Loucy (cell line): Measurements from ENCODE around the gene RPGRIP1L.

Source experiments
- H2AFZ ChIP-seq: fragments of 200-600 bp; sonication (generic); 2 replicates; pipeline ENCODE4 v1.6.0; 2016; ENCODE audit warnings: antibody characterized with exemption, mild to moderate bottlenecking, low read length, moderate library complexity
- H3F3A ChIP-seq: fragments of 200-600 bp; 2 replicates; pipeline ENCODE4 v1.6.0; 2016; ENCODE audit warnings: antibody characterized with exemption, low read depth, mild to moderate bottlenecking
- H3K27me3 ChIP-seq: fragments of 200-600 bp; sonication (generic); 2 replicates; pipeline ENCODE4 v1.6.1; 2014; ENCODE audit warnings: low read length, mild to moderate bottlenecking; ENCODE audit not compliant: insufficient read depth, poor library complexity, severe bottlenecking
- H3K36me3 ChIP-seq: fragments of 200-600 bp; sonication (generic); 2 replicates; pipeline ENCODE4 v1.6.1; 2016; ENCODE audit warnings: low read length; ENCODE audit not compliant: insufficient read depth
- H3K4me1 ChIP-seq: fragments of 200-600 bp; sonication (generic); 2 replicates; pipeline ENCODE4 v1.5.1; 2014; ENCODE audit warnings: low read length, mild to moderate bottlenecking; ENCODE audit not compliant: insufficient read depth, poor library complexity, severe bottlenecking
- H3K4me2 ChIP-seq: fragments of 200-600 bp; sonication (generic); 2 replicates; pipeline ENCODE4 v1.6.0; 2014; ENCODE audit warnings: antibody characterized with exemption, low read length, low read depth, mild to moderate bottlenecking; ENCODE audit not compliant: poor library complexity, severe bottlenecking
- H3K4me3 ChIP-seq: fragments of 200-600 bp; sonication (generic); 2 replicates; pipeline ENCODE4 v1.5.1; 2014; ENCODE audit warnings: low read length, mild to moderate bottlenecking, mixed read lengths; ENCODE audit not compliant: poor library complexity, severe bottlenecking
- H3K79me2 ChIP-seq: fragments of 200-600 bp; sonication (generic); 2 replicates; pipeline ENCODE4 v1.6.1; 2014; ENCODE audit warnings: low read length; ENCODE audit not compliant: insufficient read depth
- H3K9ac ChIP-seq: fragments of 200-600 bp; sonication (generic); 2 replicates; pipeline ENCODE4 v1.6.0; 2014; ENCODE audit warnings: mild to moderate bottlenecking, low read depth, low read length, moderate library complexity; ENCODE audit not compliant: poor library complexity, severe bottlenecking
- H3K9me2 ChIP-seq: fragments of 200-600 bp; sonication (generic); replicated peaks from 2 replicates; pipeline ENCODE4 v1.6.1; 2016; ENCODE audit warnings: low read depth, low read length, mixed read lengths
- H3K9me3 ChIP-seq: fragments of 200-600 bp; sonication (generic); 2 replicates; pipeline ENCODE4 v1.6.1; 2014; ENCODE audit warnings: mild to moderate bottlenecking, antibody characterized with exemption, low read length, low read depth; ENCODE audit not compliant: insufficient read depth
- H4K20me1 ChIP-seq: fragments of 200-600 bp; sonication (generic); 2 replicates; pipeline ENCODE4 v1.6.0; 2014; ENCODE audit warnings: antibody characterized with exemption, low read length, mild to moderate bottlenecking; ENCODE audit not compliant: insufficient read depth, poor library complexity, severe bottlenecking
- CTCF ChIP-seq: fragments of 200-600 bp; sonication (generic); conservative IDR thresholded peaks from 2 replicates; pipeline ENCODE4 v1.5.1; 2014; ENCODE audit warnings: mild to moderate bottlenecking, antibody characterized with exemption, low read length
- EZH2phosphoT487 ChIP-seq: fragments of 200-600 bp; IDR thresholded peaks from 2 replicates; pipeline ENCODE4 v1.6.1; 2018; ENCODE audit warnings: antibody characterized with exemption, mild to moderate bottlenecking, moderate library complexity, borderline replicate concordance

The RPGRIP1L gene

DNA sequence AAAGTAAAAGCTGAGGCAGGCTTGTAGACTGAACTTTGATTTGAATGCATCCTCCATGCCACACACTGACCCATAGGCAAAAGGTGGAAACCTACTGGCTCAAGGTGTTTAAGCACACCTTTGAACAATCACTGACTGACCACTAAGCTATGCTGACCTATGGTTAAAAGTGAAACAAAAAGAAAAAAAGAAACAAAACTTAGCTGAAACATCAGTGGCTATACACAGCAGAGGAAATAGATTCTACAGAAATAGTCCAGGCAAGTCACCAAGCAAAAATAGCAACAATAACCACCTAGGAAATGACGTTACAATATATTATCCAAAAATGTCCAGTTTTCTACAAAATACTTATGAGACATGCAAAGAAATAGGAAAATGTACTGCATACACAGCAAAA is 60.2 kb downstream of the RPGRIP1L start:
- no peak overlapping the region for H2AFZ ChIP-seq
- no peak for TF ChIP-seq EZH2phosphoT487
- no peak for TF ChIP-seq CTCF
- H4K20me1 ChIP-seq = no peaks in the 10 kb centered on the region
- H3K79me2 ChIP-seq = no peaks in the 10 kb centered on the region
- no peaks in the 10 kb centered on the region for H3K27me3 ChIP-seq
- no peak overlapping the region for H3K4me2 ChIP-seq
- H3K4me1 ChIP-seq = no peaks in the 10 kb centered on the region
- no peaks in the 10 kb centered on the region for H3F3A ChIP-seq
- no peaks in the 10 kb centered on the region for H3K36me3 ChIP-seq
- no peak overlapping the region for H3K9ac ChIP-seq
- peaks cover 7% of the 10 kb centered on the region; the same call in 1 of the 2 replicates for H3K9me3 ChIP-seq
- H3K9me2 ChIP-seq = no peaks in the 10 kb centered on the region
- no peak overlapping the region for H3K4me3 ChIP-seq

DNA sequence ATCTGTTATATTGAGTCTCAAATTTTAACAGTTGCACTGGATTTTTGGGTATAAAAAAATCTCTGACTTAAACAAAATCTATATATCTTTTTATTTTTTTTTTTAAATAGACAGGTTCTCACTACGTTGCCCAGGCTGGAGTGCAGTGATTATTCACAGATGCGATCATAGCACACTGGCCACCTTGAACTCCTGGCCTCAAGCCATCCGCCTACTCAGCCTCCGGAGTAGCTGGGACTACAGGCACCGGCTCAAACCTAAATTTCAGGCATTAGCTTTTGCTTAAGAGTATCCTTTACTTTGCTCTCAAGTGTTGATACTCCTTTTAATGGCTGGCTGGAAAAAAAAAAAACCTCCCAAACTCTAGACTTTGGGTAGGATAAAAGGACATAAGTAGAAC is 61.6 kb downstream of the RPGRIP1L start:
- TF ChIP-seq EZH2phosphoT487 (no peak), CTCF (no peak)
- Histone ChIP-seq H3F3A (no peaks in the 10 kb centered on the region), H3K4me3 (no peak overlapping the region), H3K4me2 (no peak overlapping the region), H2AFZ (no peak overlapping the region), H4K20me1 (no peaks in the 10 kb centered on the region), H3K4me1 (no peaks in the 10 kb centered on the region), H3K9me3 (peaks cover 7% of the 10 kb centered on the region; the same call in 1 of the 2 replicates), H3K36me3 (no peaks in the 10 kb centered on the region), H3K9ac (no peak overlapping the region), H3K79me2 (no peaks in the 10 kb centered on the region), H3K9me2 (no peaks in the 10 kb centered on the region), H3K27me3 (no peaks in the 10 kb centered on the region)

- Histone ChIP-seq H4K20me1 (no peaks in the 10 kb centered on the region), H3K9me3 (no peaks in the 10 kb centered on the region), H3K9ac (no peak overlapping the region), H3K36me3 (no peaks in the 10 kb centered on the region), H2AFZ (no peak overlapping the region), H3K4me2 (no peak overlapping the region), H3K9me2 (no peaks in the 10 kb centered on the region), H3K27me3 (no peaks in the 10 kb centered on the region), H3K4me3 (no peak overlapping the region), H3K4me1 (no peaks in the 10 kb centered on the region), H3K79me2 (no peaks in the 10 kb centered on the region), H3F3A (no peaks in the 10 kb centered on the region)
- TF ChIP-seq EZH2phosphoT487 (no peak), CTCF (no peak)
Observed at GRCh38 chr16:53636978-53637377, 66.7 kb downstream of the RPGRIP1L start.
